ENCODE results near the gene PEF1. TPM values are rescaled to one million over a fixed set of nuclear protein-coding genes. Genes with fewer than 3 reads are reported as not detected.

Gene PEF1
- total RNA-seq, 1 experiment from 2014 or later, result 56.3 TPM

DNA sequence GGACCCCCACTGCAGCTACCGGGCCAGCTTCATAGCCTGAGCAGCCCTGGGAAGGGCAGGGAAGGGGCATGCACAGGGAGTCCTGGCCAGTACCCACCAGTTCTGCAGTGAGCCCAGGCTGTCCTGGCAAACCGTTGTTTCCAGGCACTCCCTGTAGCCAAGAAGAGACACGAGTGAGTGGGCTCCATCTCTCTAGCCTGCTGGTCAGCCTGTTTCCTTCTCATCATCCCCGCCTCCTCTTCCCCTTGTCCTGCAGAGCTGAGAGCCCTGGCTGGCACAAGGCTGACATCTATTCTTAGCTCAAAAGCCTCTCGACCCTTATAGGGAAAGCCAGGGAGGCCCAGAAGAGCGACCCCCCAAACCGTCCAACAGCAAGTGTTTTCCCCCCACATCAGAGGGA, 30.5 kb upstream of the PEF1 start:
- BruUV-seq (replicated peaks), result no TSS peak
- Histone ChIP-seq H3K27ac (ENCODE audit: low read depth, low read length, poor library complexity, severe bottlenecking) (no peak overlapping the region), H3K9me3 (ENCODE audit: low read depth, low read length, poor library complexity, severe bottlenecking) (no peaks in the 10 kb centered on the region), H3K4me3 (ENCODE audit: low read depth, low read length, poor library complexity, severe bottlenecking) (no peak overlapping the region), H3K4me1 (ENCODE audit: insufficient read depth, low read length, poor library complexity, severe bottlenecking) (peaks cover 6% of the 10 kb centered on the region), H3K36me3 (ENCODE audit: insufficient read depth, low read length, poor library complexity, severe bottlenecking) (no peaks in the 10 kb centered on the region), H3K27me3 (replicated peaks; ENCODE audit: insufficient read depth, low read depth, low read length, poor library complexity) (no peaks in the 10 kb centered on the region)
- intact Hi-C loops (cut with micrococcal nuclease; ENCODE audit: unreplicated experiment), result no loop called here
- ChIA-PET CTCF (no interaction called here), POLR2A (ENCODE audit: low non-redundant PET) (no interaction called here)
- TF ChIP-seq, protein P1, sequence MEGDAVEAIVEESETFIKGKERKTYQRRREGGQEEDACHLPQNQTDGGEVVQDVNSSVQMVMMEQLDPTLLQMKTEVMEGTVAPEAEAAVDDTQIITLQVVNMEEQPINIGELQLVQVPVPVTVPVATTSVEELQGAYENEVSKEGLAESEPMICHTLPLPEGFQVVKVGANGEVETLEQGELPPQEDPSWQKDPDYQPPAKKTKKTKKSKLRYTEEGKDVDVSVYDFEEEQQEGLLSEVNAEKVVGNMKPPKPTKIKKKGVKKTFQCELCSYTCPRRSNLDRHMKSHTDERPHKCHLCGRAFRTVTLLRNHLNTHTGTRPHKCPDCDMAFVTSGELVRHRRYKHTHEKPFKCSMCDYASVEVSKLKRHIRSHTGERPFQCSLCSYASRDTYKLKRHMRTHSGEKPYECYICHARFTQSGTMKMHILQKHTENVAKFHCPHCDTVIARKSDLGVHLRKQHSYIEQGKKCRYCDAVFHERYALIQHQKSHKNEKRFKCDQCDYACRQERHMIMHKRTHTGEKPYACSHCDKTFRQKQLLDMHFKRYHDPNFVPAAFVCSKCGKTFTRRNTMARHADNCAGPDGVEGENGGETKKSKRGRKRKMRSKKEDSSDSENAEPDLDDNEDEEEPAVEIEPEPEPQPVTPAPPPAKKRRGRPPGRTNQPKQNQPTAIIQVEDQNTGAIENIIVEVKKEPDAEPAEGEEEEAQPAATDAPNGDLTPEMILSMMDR (conservative IDR thresholded peaks at IDR 0.05; ENCODE audit: low read depth, low read length), result no peak
- no peak for TF ChIP-seq EZH2 (IDR thresholded peaks at IDR 0.05; ENCODE audit: borderline replicate concordance, low read depth, low read length, poor library complexity, severe bottlenecking)
- DNase-seq (ENCODE audit: low spot score), result no peak

DNA sequence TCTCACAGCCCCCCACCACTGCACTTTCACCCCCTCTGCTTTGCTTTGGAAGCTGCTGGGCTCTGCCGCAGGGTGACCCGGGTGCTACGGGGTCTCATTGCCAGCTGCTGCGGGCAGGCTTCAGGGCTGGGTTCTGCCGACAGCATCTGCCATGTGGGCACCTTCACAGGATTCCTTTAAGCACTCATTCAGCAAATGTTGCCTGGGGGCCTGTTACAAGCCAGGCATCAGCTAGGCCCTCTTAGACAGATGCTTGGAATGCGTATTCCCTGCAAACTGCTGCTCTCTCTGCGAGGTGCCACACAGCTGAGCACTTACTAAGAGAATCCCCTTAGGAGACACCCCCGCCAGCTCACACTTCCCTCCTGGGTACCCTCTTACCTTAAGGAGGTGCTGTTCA, 29.9 kb upstream of the PEF1 start:
- H3K4me1 ChIP-seq (ENCODE audit: insufficient read depth, low read length, poor library complexity, severe bottlenecking), result peaks cover 12% of the 10 kb centered on the region
- no TSS peak for BruUV-seq (replicated peaks)
- no peak overlapping the region for H3K27ac ChIP-seq (ENCODE audit: low read depth, low read length, poor library complexity, severe bottlenecking)
- TF ChIP-seq, protein P1 (conservative IDR thresholded peaks at IDR 0.05; ENCODE audit: low read depth, low read length), result no peak
- TF ChIP-seq EZH2 (IDR thresholded peaks at IDR 0.05; ENCODE audit: borderline replicate concordance, low read depth, low read length, poor library complexity, severe bottlenecking), result no peak
- DNase-seq (ENCODE audit: low spot score), result no peak
- H3K27me3 ChIP-seq (replicated peaks; ENCODE audit: insufficient read depth, low read depth, low read length, poor library complexity), result no peaks in the 10 kb centered on the region
- no peaks in the 10 kb centered on the region for H3K9me3 ChIP-seq (ENCODE audit: low read depth, low read length, poor library complexity, severe bottlenecking)
- H3K4me3 ChIP-seq (ENCODE audit: low read depth, low read length, poor library complexity, severe bottlenecking), result no peak overlapping the region
- H3K36me3 ChIP-seq (ENCODE audit: insufficient read depth, low read length, poor library complexity, severe bottlenecking), result no peaks in the 10 kb centered on the region
- ChIA-PET CTCF (no interaction called here), POLR2A (ENCODE audit: low non-redundant PET) (no interaction called here)
- intact Hi-C loops (cut with micrococcal nuclease; ENCODE audit: unreplicated experiment), result no loop called here

DNA sequence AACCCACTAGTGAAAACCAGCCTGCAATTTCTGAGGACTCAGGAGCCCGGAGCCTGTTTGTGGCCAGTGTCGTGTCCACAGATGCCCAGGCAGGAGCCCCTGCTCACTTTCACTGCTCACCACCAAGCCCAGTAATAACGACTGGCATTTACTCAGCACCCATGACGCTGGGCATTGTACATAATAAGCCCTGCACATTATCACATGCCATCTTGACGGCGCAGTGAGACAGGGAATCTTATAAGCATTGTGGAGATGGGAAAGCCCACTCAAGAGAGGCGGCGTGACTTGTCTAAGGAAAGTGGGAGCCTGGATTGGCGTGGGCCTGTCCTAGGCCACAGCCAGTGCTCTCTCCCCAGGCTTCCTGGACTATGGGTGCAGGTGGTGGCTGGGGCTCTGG, 28.8 kb upstream of the PEF1 start:
- no peak for DNase-seq (ENCODE audit: low spot score)
- CTCF ChIA-PET, result no interaction called here
- H3K9me3 ChIP-seq (ENCODE audit: low read depth, low read length, poor library complexity, severe bottlenecking), result no peaks in the 10 kb centered on the region
- intact Hi-C loops (cut with micrococcal nuclease; ENCODE audit: unreplicated experiment), result no loop called here
- TF ChIP-seq, protein P1 (conservative IDR thresholded peaks at IDR 0.05; ENCODE audit: low read depth, low read length), result no peak
- no peak for TF ChIP-seq EZH2 (IDR thresholded peaks at IDR 0.05; ENCODE audit: borderline replicate concordance, low read depth, low read length, poor library complexity, severe bottlenecking)
- BruUV-seq (replicated peaks), result no TSS peak
- no peaks in the 10 kb centered on the region for H3K27me3 ChIP-seq (replicated peaks; ENCODE audit: insufficient read depth, low read depth, low read length, poor library complexity)
- no peak overlapping the region for H3K4me3 ChIP-seq (ENCODE audit: low read depth, low read length, poor library complexity, severe bottlenecking)
- H3K27ac ChIP-seq (ENCODE audit: low read depth, low read length, poor library complexity, severe bottlenecking), result no peak overlapping the region
- H3K36me3 ChIP-seq (ENCODE audit: insufficient read depth, low read length, poor library complexity, severe bottlenecking), result no peaks in the 10 kb centered on the region
- H3K4me1 ChIP-seq (ENCODE audit: insufficient read depth, low read length, poor library complexity, severe bottlenecking), result peaks cover 16% of the 10 kb centered on the region
- POLR2A ChIA-PET (ENCODE audit: low non-redundant PET), result no interaction called here

Data from A673 (cell line).